ENCODE measurements around the gene IL1RL1.

IL1RL1 gene

DNA sequence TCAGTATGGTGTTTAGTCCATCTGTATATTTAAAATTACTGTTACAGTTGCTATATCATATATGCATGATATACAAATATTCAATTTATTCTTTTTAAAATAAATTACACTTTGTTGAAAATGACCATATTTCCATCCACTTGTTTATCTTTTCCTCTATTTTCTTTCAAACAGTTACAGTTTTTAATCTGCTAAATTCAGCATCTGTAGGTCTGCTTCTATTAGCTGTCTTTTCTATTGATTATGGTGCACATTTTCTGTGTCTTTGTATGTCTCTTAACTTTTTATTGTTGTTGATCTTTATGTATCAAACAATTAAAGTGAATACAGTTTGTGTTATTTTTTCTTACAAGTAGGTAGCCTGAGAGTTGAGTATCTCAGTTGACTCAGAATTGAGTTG is 72.4 kb downstream of the IL1RL1 start:
- DNase-seq = no peak

DNA sequence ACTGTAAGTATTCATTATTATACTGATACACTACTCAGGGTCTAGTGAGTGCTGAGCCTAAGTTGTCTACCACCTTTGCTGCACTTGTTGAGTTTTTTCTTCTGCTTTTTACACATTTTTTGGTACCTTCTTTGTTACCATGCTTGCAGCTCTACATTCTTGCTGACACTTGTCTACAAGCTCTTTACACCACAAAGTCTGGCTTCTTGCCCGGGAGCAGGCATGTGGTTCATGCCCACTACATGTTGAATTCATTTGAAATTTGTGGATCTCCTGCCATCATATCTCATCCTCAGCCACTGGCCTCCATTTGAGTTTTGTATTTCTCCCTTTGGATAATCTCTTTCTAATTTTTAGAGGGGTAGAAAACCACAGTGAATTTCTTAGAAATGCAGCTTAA is 74.2 kb downstream of the IL1RL1 start:
- no peak for DNase-seq

- no peak for DNase-seq
Measured at GRCh38 chr2:102386004-102386403, 74.6 kb downstream of the IL1RL1 start.

DNA sequence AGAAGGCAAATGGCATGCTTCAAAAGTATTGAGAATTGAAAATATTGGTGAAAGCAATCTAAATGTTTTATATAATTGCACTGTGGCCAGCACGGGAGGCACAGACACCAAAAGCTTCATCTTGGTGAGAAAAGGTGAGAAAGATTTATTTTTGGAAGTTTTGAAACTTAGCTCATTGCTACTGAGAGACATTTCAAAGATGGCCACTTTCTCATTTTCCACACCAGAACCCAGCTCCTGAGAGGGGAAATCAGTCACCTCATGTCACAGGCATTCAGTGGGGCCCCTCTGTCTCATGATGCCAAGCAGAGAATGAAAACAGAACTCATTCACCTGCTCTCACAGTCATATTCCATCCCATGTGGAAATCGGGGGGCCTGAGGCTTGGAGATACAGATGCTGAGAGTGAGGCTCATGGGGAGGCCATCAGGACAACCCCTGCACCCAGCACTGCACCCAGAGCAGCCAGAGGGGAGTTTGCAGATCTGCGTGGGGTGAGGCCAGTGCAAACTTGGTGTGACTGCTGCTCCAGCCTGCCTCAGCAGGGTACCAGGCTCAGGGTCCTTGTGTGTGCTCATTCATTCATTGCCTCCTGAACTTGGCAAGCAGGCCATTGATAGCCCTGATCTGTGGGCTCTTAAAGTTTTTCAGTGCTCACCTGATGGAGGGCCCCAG is 75.6 kb downstream of the IL1RL1 start:
- no peak for DNase-seq

DNA sequence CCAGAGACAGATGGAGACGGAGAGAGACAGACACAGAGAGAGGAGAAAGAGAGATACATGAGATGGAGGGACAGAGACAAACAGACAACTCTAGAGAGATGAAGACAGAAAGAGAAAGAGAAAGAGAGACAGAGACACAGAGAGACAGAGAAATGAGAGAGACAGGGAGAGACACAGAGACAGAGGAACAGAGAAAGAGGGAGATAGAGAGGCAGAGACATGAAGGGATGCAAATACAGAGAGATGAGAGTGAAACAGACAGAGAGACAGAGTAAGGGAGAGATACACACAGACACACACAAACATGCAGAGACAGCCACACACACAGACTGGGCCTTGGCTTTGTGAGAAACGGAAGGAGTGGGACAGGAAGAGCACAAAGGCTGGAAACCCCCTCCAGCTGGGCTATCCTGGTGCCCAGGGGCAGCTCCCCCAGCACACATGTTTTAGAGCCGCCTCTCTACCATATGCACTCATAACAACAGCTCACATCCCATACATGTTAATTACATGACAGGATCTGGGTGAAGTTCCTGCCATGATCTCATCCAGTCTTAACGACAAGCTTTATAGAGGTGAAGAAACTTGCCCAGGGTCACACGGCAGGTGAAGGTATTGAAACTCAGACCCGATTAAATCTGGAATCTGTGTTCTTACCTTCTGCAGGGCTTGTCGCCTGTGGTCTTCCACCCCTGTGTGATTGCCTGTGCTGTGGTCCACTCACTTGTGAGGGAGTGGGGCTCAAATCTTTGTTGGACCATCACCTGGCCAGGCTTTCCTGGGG is 76.6 kb downstream of the IL1RL1 start:
- DNase-seq = no peak

- DNase-seq = peak in 1 of 2 donors; percentile 61
Measured at GRCh38 chr2:102391565-102391964, 80.2 kb downstream of the IL1RL1 start.

- DNase-seq = no peak
Measured at GRCh38 chr2:102392096-102392495, 80.7 kb downstream of the IL1RL1 start.

DNA sequence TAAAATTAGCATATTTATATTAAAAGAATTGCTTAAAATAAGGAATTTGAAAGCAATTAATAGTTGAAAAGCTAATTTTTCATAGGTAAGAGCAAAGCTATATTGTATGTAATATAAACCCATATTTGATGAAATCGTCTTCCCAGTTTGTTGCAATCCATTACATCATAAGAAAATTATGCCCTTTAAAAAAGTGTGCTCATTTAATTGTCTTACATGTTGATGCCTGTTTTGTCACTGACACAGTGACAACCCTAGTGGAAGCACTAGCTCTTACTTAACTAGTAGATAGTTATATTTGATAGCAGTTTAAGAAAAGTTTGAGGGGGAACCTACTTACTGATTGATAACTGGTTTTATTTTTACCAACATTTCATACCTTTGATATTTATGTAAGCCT is 81.6 kb downstream of the IL1RL1 start:
- DNase-seq = no peak

DNA sequence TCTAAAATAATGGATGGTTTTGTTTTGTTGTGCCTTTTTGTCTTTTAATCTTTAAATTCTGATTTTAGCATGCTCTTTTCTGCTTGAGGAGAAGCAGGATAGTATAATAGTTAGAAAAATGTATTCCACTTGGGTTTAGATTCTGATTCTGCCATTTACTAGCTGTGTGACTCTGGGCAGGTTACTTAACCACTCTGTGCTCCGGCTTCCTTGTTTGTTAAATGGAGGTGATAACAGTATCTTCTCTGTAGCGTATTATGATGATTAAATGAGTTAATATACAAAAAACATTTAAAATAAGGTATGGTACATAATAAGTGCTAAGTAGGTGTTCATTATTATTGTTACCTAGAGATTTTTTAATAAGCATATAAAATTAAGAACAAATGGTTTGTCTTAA is 84.6 kb downstream of the IL1RL1 start:
- no peak for DNase-seq

DNA sequence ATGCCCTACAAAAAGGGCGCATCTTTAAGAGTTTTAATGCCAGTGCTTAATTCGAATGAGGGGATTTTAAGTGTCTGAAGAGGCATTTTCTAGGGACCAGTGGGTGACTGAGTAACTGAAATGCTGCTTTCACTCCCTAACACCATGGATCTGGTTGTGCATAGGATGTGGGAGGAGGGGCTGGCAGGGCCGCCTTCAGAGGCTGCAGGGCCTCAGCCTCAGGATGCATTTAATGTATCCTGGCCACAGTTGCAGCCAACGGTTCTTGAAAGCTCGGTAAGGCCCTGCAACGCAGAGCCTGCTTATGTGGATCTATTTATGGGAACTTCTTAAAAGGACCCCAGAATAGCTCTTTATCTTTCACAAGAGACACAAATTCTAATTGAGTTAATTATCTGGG is 85.8 kb downstream of the IL1RL1 start:
- no peak for DNase-seq

DNA sequence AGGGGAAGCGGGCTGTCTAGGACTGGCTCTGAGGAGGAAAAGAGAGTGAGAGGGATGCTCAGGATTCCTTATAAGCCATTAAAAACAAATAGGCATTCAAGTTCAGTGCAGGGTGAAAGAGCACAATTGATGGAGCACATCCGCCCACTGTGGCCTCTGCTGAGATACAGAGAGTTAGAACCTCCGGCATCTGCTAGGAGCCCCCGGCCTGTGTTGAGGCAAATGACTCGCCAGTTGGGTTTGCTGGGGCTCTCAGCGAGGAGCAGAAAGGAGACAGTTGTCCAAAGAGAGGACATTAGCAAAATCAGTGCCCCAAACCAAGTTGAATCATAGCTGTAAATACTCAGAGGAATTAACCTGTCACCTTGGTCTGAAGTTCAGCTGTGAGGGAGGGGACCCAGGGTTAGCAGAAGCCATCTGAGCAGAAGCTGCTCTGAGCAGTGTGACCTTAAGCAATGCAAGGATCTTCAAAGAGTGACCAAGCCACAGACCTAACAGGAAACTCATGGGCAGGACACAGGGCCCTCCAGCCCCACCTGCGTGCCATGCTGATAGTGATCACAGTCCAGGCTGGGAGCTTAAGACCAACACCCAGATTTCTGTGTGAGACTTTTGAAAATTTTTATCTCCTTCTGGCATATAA is 88.3 kb downstream of the IL1RL1 start:
- no peak for DNase-seq

- DNase-seq = no peak
Measured at GRCh38 chr2:102401456-102401855, 90.1 kb downstream of the IL1RL1 start.
